ENCODE data around the gene IGSF21. TPM values are rescaled to one million over a fixed set of nuclear protein-coding genes. Genes with fewer than 3 reads are reported as not detected.

IGSF21 gene
- total and polyA plus RNA-seq, 7 experiments from 2014 or later, result not detected

DNA sequence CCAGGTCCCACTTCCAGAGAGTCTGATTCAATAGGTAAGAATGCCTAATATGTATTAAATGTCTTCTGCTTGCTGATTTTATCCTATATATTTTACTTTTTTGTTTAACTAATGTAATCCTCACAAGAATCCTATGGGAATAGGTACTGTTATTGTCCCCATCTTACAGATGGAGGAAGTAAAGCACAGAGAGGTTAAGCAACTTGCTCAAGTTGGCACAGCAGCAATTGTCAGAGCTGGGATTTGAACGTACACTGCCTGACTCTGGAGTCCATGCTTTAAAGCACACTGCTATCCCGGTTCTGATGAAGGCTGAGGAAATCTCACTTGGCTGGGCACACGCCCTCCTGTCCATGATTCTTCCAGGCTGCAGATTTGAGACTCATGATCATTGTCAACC lies 62.8 kb downstream of the IGSF21 start:
- Histone ChIP-seq H3K4me3 (ENCODE audit: low read length) (no peak overlapping the region), H3K4me1 (ENCODE audit: control insufficient read depth in 2 of 2, insufficient read depth in 2 of 2, low read length in 2 of 2) (no peaks in the 10 kb centered on the region), H3K9me3 (ENCODE audit: control insufficient read depth in 2 of 3, low read length in 3 of 3) (no peaks in the 10 kb centered on the region), H3K36me3 (ENCODE audit: control insufficient read depth in 2 of 3, insufficient read depth in 3 of 3, low read length in 3 of 3) (no peaks in the 10 kb centered on the region), H3K27me3 (ENCODE audit: control insufficient read depth in 2 of 2, insufficient read depth in 2 of 2, low read length in 2 of 2) (no peaks in the 10 kb centered on the region), H3K27ac (ENCODE audit: low read depth, low read length) (no peak overlapping the region)
- intact Hi-C loops (cut with micrococcal nuclease), result no loop called here
- ChIA-PET POLR2A (no interaction called here), CTCF (no interaction called here)
- no peak overlapping the region for H3K27ac Mint-ChIP-seq
- no peak for ATAC-seq
- H3K36me3 Mint-ChIP-seq, result no peaks in the 10 kb centered on the region
- peaks cover 0 to 34% (median 14%) of the 10 kb centered on the region in 5 donors for H3K27me3 Mint-ChIP-seq
- H3K4me3 Mint-ChIP-seq, result no peak overlapping the region
- no peaks in the 10 kb centered on the region for H3K4me1 Mint-ChIP-seq
- no peak for DNase-seq
- no peaks in the 10 kb centered on the region for H3K9me3 Mint-ChIP-seq

DNA sequence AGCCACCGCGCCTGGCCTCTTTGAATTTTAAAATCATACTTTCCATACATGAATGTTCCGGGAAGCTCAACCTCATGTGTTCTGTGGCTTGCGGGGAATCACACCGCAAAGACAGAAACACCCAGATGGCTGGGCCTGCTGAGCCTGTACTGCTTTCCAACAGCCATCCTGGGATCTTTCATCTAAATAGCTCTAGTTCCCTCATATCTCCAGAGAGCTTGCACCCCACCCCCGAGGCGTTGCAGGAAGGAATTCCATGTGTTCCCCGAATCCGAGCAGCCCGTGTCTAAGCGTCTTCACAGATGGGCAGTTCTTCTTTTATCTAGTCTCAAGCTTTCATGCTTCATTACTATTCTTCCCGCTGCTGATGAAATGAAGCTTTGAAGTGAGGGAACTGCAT lies 66.4 kb downstream of the IGSF21 start:
- POLR2A ChIA-PET, result no interaction called here
- Mint-ChIP-seq H3K4me1 (no peaks in the 10 kb centered on the region), H3K4me3 (no peak overlapping the region), H3K27ac (no peak overlapping the region), H3K27me3 (peaks cover 10 to 42% (median 33%) of the 10 kb centered on the region in 5 donors), H3K36me3 (no peaks in the 10 kb centered on the region), H3K9me3 (no peaks in the 10 kb centered on the region)
- intact Hi-C loops (cut with micrococcal nuclease), result no loop called here
- no peak overlapping the region for H3K4me3 ChIP-seq (ENCODE audit: low read length)
- H3K9me3 ChIP-seq (ENCODE audit: control insufficient read depth in 2 of 3, low read length in 3 of 3), result no peaks in the 10 kb centered on the region
- no peak overlapping the region for H3K27ac ChIP-seq (ENCODE audit: low read depth, low read length)
- DNase-seq (no peak), ATAC-seq (no peak)
- H3K36me3 ChIP-seq (ENCODE audit: control insufficient read depth in 2 of 3, insufficient read depth in 3 of 3, low read length in 3 of 3), result no peaks in the 10 kb centered on the region
- no peaks in the 10 kb centered on the region for H3K4me1 ChIP-seq (ENCODE audit: control insufficient read depth in 2 of 2, insufficient read depth in 2 of 2, low read length in 2 of 2)
- no peaks in the 10 kb centered on the region for H3K27me3 ChIP-seq (ENCODE audit: control insufficient read depth in 2 of 2, insufficient read depth in 2 of 2, low read length in 2 of 2)
- CTCF ChIA-PET, result no interaction called here

DNA sequence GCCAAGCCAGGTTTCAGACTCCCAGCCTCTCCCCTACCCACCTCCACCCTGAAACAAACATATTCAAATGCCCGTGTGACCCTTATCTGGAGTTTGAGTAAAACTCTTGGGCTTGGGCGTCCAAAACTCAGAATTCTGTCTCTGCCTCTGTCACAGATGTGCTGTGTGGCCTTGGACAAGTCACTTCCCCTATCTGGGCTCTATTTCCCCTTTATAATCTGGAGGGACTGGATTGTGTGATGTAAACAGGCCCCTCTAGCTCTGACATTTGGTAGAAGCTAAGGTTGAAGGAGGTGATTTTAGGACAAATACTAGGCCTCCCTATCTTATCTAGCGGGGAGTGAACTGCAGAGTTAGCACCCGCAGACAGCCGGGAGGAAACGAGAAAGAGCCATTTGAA lies 67.5 kb downstream of the IGSF21 start:
- H3K27me3 ChIP-seq (ENCODE audit: control insufficient read depth in 2 of 2, insufficient read depth in 2 of 2, low read length in 2 of 2), result no peaks in the 10 kb centered on the region
- intact Hi-C loops (cut with micrococcal nuclease), result no loop called here
- no peak overlapping the region for H3K4me3 Mint-ChIP-seq
- ATAC-seq (no peak), DNase-seq (no peak)
- POLR2A ChIA-PET, result no interaction called here
- H3K4me1 ChIP-seq (ENCODE audit: control insufficient read depth in 2 of 2, insufficient read depth in 2 of 2, low read length in 2 of 2), result no peaks in the 10 kb centered on the region
- no peaks in the 10 kb centered on the region for H3K4me1 Mint-ChIP-seq
- H3K9me3 ChIP-seq (ENCODE audit: control insufficient read depth in 2 of 3, low read length in 3 of 3), result no peaks in the 10 kb centered on the region
- CTCF ChIA-PET, result no interaction called here
- H3K36me3 ChIP-seq (ENCODE audit: control insufficient read depth in 2 of 3, insufficient read depth in 3 of 3, low read length in 3 of 3), result no peaks in the 10 kb centered on the region
- H3K36me3 Mint-ChIP-seq, result no peaks in the 10 kb centered on the region
- H3K27ac ChIP-seq (ENCODE audit: low read depth, low read length), result no peak overlapping the region
- peaks cover 0 to 2% (median 0%) of the 10 kb centered on the region in 11 donors for H3K9me3 Mint-ChIP-seq
- H3K27ac Mint-ChIP-seq, result no peak overlapping the region
- peaks cover 10 to 42% (median 37%) of the 10 kb centered on the region in 5 donors for H3K27me3 Mint-ChIP-seq
- H3K4me3 ChIP-seq (ENCODE audit: low read length), result no peak overlapping the region

DNA sequence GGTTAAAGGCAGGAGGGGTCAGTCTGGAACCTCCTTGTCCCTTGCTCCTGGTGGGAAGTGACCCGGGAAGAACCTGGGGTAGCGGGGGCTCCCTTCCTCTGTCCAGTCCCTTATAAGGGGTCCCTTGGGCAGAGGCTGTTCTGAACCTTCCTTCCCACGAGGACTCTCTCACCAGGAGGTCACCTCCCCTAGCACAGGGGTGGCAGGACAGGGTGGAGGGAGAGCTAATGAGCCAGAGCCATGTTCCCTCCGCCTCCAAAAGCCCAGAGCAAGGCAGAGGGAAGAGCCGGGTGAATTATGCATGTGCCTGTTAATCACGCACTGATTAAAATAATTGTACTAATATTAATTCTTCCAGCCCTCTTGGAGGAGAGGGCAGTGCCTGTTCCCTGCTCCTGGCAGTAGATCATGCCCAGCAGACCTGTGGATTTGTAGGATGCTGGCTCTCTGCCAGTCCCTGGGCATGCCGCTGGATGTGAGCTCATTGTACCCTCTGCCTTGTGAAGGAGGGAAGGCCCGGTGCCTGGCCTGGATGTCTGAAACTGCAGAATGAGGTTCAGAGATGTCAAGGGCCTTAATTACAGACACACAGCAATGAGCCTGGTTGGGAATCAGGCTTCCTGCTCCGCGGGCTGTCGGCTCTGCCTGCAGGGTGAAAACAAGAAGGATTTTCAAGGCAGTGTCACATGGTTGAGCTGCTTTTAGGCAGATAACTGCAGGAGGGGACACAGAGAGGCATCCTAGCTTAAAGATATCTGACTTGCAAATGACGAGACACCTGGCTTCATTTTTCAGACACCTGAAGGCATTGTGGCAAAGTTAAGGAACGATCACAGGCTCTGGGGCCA lies 68.2 kb downstream of the IGSF21 start:
- no peak overlapping the region for H3K4me3 ChIP-seq (ENCODE audit: low read length)
- no peaks in the 10 kb centered on the region for H3K36me3 ChIP-seq (ENCODE audit: control insufficient read depth in 2 of 3, insufficient read depth in 3 of 3, low read length in 3 of 3)
- H3K4me3 Mint-ChIP-seq, result no peak overlapping the region
- H3K27me3 Mint-ChIP-seq, result peaks cover 10 to 42% (median 37%) of the 10 kb centered on the region in 5 donors
- no peak for DNase-seq
- no peak overlapping the region for H3K27ac Mint-ChIP-seq
- H3K27ac ChIP-seq (ENCODE audit: low read depth, low read length), result no peak overlapping the region
- no peaks in the 10 kb centered on the region for H3K27me3 ChIP-seq (ENCODE audit: control insufficient read depth in 2 of 2, insufficient read depth in 2 of 2, low read length in 2 of 2)
- no peaks in the 10 kb centered on the region for H3K9me3 ChIP-seq (ENCODE audit: control insufficient read depth in 2 of 3, low read length in 3 of 3)
- no peaks in the 10 kb centered on the region for H3K4me1 ChIP-seq (ENCODE audit: control insufficient read depth in 2 of 2, insufficient read depth in 2 of 2, low read length in 2 of 2)
- H3K9me3 Mint-ChIP-seq, result peaks cover 0 to 2% (median 0%) of the 10 kb centered on the region in 11 donors
- H3K36me3 Mint-ChIP-seq, result no peaks in the 10 kb centered on the region
- CTCF ChIA-PET, result interaction anchor here (1.2 kb wide), 1 partner anchor 9 kb away, joined by 4 read pairs; no protein-coding TSS in a partner anchor
- intact Hi-C loops (cut with micrococcal nuclease), result no loop called here
- POLR2A ChIA-PET, result no interaction called here
- H3K4me1 Mint-ChIP-seq, result no peaks in the 10 kb centered on the region
- ATAC-seq, result no peak

DNA sequence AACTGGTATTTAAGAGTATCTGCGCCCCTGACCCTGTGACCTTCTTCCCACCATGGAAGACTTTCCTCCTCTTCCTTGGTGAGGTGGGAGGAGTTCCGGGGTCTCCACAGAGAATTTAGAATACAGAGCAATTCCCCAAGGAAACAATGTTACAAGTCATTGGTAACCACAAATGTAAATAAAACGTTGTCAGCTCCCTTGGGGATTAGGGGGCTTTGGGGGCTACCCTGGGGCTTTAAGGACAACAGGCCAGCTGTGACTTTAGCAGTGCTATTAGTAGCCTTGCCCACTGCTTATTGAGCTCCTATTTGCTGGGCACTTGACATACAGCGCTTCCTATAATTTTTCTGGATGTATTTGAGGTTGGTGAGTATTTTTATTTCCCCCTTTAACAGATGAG lies 69.0 kb downstream of the IGSF21 start:
- ChIA-PET CTCF (interaction anchor here (1.2 kb wide), 1 partner anchor 8 kb away, joined by 4 read pairs; no protein-coding TSS in a partner anchor), POLR2A (no interaction called here)
- no peak overlapping the region for H3K27ac ChIP-seq (ENCODE audit: low read depth, low read length)
- no peak overlapping the region for H3K4me3 ChIP-seq (ENCODE audit: low read length)
- Mint-ChIP-seq H3K36me3 (no peaks in the 10 kb centered on the region), H3K4me3 (no peak overlapping the region), H3K4me1 (no peaks in the 10 kb centered on the region), H3K9me3 (peaks cover 0 to 2% (median 0%) of the 10 kb centered on the region in 11 donors), H3K27ac (no peak overlapping the region), H3K27me3 (peaks cover 10 to 41% (median 35%) of the 10 kb centered on the region in 5 donors)
- H3K36me3 ChIP-seq (ENCODE audit: control insufficient read depth in 2 of 3, insufficient read depth in 3 of 3, low read length in 3 of 3), result no peaks in the 10 kb centered on the region
- H3K4me1 ChIP-seq (ENCODE audit: control insufficient read depth in 2 of 2, insufficient read depth in 2 of 2, low read length in 2 of 2), result no peaks in the 10 kb centered on the region
- ATAC-seq (no peak), DNase-seq (no peak)
- H3K27me3 ChIP-seq (ENCODE audit: control insufficient read depth in 2 of 2, insufficient read depth in 2 of 2, low read length in 2 of 2), result no peaks in the 10 kb centered on the region
- no peaks in the 10 kb centered on the region for H3K9me3 ChIP-seq (ENCODE audit: control insufficient read depth in 2 of 3, low read length in 3 of 3)
- intact Hi-C loops (cut with micrococcal nuclease), result no loop called here

DNA sequence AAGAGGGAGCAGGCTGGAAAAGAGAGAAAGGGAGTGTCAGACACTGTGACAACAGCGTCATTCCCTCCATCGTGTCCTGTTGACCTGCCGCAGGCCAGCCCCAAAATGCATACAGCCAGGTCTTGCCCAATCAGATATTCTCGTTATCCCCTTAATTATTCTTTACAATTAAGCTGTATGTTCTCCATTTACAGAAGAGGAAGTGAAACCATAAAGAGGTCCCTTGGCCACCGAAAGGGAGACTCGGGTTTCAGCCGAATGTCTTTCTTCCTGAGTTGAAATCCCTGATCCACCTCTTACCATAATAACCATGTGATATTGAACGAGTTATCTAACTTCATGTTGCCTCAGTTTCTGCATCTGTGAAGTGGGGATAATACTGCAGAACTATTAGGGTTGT lies 70.5 kb downstream of the IGSF21 start:
- DNase-seq, result no peak
- intact Hi-C loops (cut with micrococcal nuclease), result no loop called here
- no peaks in the 10 kb centered on the region for H3K36me3 Mint-ChIP-seq
- Histone ChIP-seq H3K27me3 (ENCODE audit: control insufficient read depth in 2 of 2, insufficient read depth in 2 of 2, low read length in 2 of 2) (no peaks in the 10 kb centered on the region), H3K9me3 (ENCODE audit: control insufficient read depth in 2 of 3, low read length in 3 of 3) (no peaks in the 10 kb centered on the region), H3K36me3 (ENCODE audit: control insufficient read depth in 2 of 3, insufficient read depth in 3 of 3, low read length in 3 of 3) (no peaks in the 10 kb centered on the region), H3K4me1 (ENCODE audit: control insufficient read depth in 2 of 2, insufficient read depth in 2 of 2, low read length in 2 of 2) (no peaks in the 10 kb centered on the region), H3K27ac (ENCODE audit: low read depth, low read length) (no peak overlapping the region), H3K4me3 (ENCODE audit: low read length) (no peak overlapping the region)
- no peak overlapping the region for H3K27ac Mint-ChIP-seq
- ChIA-PET CTCF (no interaction called here), POLR2A (no interaction called here)
- peaks cover 0 to 2% (median 0%) of the 10 kb centered on the region in 11 donors for H3K9me3 Mint-ChIP-seq
- H3K4me1 Mint-ChIP-seq, result no peaks in the 10 kb centered on the region
- ATAC-seq, result peak; percentile 27
- peaks cover 10 to 44% (median 40%) of the 10 kb centered on the region in 5 donors for H3K27me3 Mint-ChIP-seq
- H3K4me3 Mint-ChIP-seq, result no peak overlapping the region

DNA sequence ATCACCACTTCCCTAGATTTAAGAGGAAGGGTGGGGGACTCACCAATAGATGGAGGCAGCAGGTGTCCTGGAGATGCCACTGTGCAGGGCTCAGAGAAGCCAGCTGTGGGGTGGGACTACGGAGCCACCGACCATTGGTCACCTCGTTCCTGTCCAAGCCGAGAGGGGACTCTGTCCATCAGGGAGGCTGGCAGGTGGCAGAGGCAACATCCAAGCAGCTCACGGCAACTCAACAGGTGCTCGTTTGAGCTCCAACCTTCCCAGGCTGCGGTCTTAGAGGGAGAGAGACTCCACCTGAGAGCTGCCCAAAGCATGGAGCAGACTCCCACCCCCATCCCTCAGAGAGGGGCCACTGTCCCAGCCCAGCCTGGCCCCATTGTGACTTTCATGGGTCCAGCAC lies 71.4 kb downstream of the IGSF21 start:
- no peak overlapping the region for H3K27ac ChIP-seq (ENCODE audit: low read depth, low read length)
- H3K36me3 Mint-ChIP-seq, result no peaks in the 10 kb centered on the region
- intact Hi-C loops (cut with micrococcal nuclease), result no loop called here
- H3K9me3 Mint-ChIP-seq, result peaks cover 0 to 2% (median 0%) of the 10 kb centered on the region in 11 donors
- no peaks in the 10 kb centered on the region for H3K36me3 ChIP-seq (ENCODE audit: control insufficient read depth in 2 of 3, insufficient read depth in 3 of 3, low read length in 3 of 3)
- DNase-seq, result no peak
- ATAC-seq, result no peak
- ChIA-PET POLR2A (no interaction called here), CTCF (no interaction called here)
- H3K4me3 Mint-ChIP-seq, result no peak overlapping the region
- H3K9me3 ChIP-seq (ENCODE audit: control insufficient read depth in 2 of 3, low read length in 3 of 3), result no peaks in the 10 kb centered on the region
- peaks cover 10 to 47% (median 39%) of the 10 kb centered on the region in 5 donors for H3K27me3 Mint-ChIP-seq
- H3K27me3 ChIP-seq (ENCODE audit: control insufficient read depth in 2 of 2, insufficient read depth in 2 of 2, low read length in 2 of 2), result no peaks in the 10 kb centered on the region
- no peaks in the 10 kb centered on the region for H3K4me1 ChIP-seq (ENCODE audit: control insufficient read depth in 2 of 2, insufficient read depth in 2 of 2, low read length in 2 of 2)
- H3K4me3 ChIP-seq (ENCODE audit: low read length), result no peak overlapping the region
- H3K4me1 Mint-ChIP-seq, result no peaks in the 10 kb centered on the region
- no peak overlapping the region for H3K27ac Mint-ChIP-seq
